Keratinocyte (primary cell): ENCODE results near the gene CACNG3. TPM values are rescaled to one million over a fixed set of nuclear protein-coding genes. Genes with fewer than 3 reads are reported as not detected.

Source experiments
- DNase-seq: peaks from one replicate; pipeline ENCODE4 v3.0.0-alpha.2; 2011; ENCODE audit warnings: low read depth, missing footprints, low spot score
- FAIRE-seq: peaks from 2 replicates; lab custom pipeline; 2011; peaks lifted over from hg19 to GRCh38; lab: Jason Lieb, UNC
- H2AFZ ChIP-seq: 2 replicates; pipeline ENCODE4 v1.6.0; 2012; ENCODE audit warnings: low read length, control low read depth, inconsistent platforms; ENCODE audit not compliant: control insufficient read depth
- H3K27ac ChIP-seq: 2 replicates; pipeline ENCODE4 v1.5.1; 2011; ENCODE audit warnings: low read length; ENCODE audit not compliant: control insufficient read depth, insufficient read depth
- H3K27me3 ChIP-seq: 3 replicates; pipeline ENCODE4 v1.6.0; 2011; ENCODE audit warnings: low read length; ENCODE audit not compliant: control insufficient read depth, insufficient read depth; ENCODE audit errors: extremely low read depth
- H3K36me3 ChIP-seq, 2 experiments: 2 replicates in 1 of 2; 3 replicates in 1 of 2; pipeline ENCODE4 v1.5.1; 2011; ENCODE audit warnings: low read length in 2 of 2, mild to moderate bottlenecking in 1 of 2; ENCODE audit not compliant: control insufficient read depth in 2 of 2, insufficient read depth in 2 of 2; ENCODE audit errors: extremely low read depth in 1 of 2
- H3K4me1 ChIP-seq: 3 replicates; pipeline ENCODE4 v1.5.1; 2011; ENCODE audit warnings: low read length; ENCODE audit not compliant: control insufficient read depth, insufficient read depth; ENCODE audit errors: extremely low read depth
- H3K4me2 ChIP-seq: 3 replicates; pipeline ENCODE4 v1.6.0; 2011; ENCODE audit warnings: low read depth, low read length; ENCODE audit not compliant: control insufficient read depth, insufficient read depth; ENCODE audit errors: extremely low read depth
- H3K4me3 ChIP-seq, 3 experiments: fragments of 200-600 bp in 1 of 3; sonication (generic) in 1 of 3; 2 replicates in 2 of 3; 3 replicates in 1 of 3; pipeline ENCODE4 v1.5.1; 2011 to 2016; ENCODE audit warnings: low read length in 3 of 3, mild to moderate bottlenecking in 3 of 3, control low read depth in 2 of 3, inconsistent platforms in 1 of 3, low read depth in 1 of 3, mixed read lengths in 1 of 3, mixed run types in 1 of 3, moderate library complexity in 1 of 3; ENCODE audit not compliant: control insufficient read depth in 2 of 3, insufficient read depth in 2 of 3; ENCODE audit errors: extremely low read depth in 1 of 3
- H3K79me2 ChIP-seq: 2 replicates; pipeline ENCODE4 v1.6.0; 2012; ENCODE audit warnings: low read length; ENCODE audit not compliant: control insufficient read depth, insufficient read depth
- H3K9ac ChIP-seq: 3 replicates; pipeline ENCODE4 v1.6.0; 2011; ENCODE audit warnings: low read length; ENCODE audit not compliant: control insufficient read depth, insufficient read depth; ENCODE audit errors: extremely low read depth
- H3K9me1 ChIP-seq: 3 replicates; pipeline ENCODE4 v1.6.0; 2011; ENCODE audit warnings: low read length; ENCODE audit not compliant: control insufficient read depth, insufficient read depth; ENCODE audit errors: extremely low read depth
- H3K9me3 ChIP-seq: 2 replicates; pipeline ENCODE4 v1.5.1; 2012; ENCODE audit warnings: low read depth, low read length; ENCODE audit not compliant: control insufficient read depth
- H4K20me1 ChIP-seq: 3 replicates; pipeline ENCODE4 v1.6.0; 2011; ENCODE audit warnings: low read length; ENCODE audit not compliant: control insufficient read depth, insufficient read depth; ENCODE audit errors: extremely low read depth
- EZH2 ChIP-seq: IDR thresholded peaks from one replicate; pipeline ENCODE4 v1.6.1; 2012; ENCODE audit warnings: inconsistent platforms, mild to moderate bottlenecking, low read length, moderate library complexity
- dilution Hi-C: fragments of 300-500 bp; cut with MboI; formaldehyde crosslinking; loops from one replicate; pipeline ENCODE4 v1.7.0; 2020; ENCODE audit warnings: low sequenced_read_pairs; ENCODE audit not compliant: extremely low pct_ligation_motif_present
- polyA plus RNA-seq, 5 experiments: library from polyadenylated mRNA; depleted of rRNA in 3 of 5; stranded (reverse) in 3 of 5; stranded (forward) in 1 of 5; unstranded in 1 of 5; fragments of >200 nt; gene quantifications; 1 replicate in 1 of 5; 2 replicates in 3 of 5; 3 replicates in 1 of 5; pipeline versions ENCODE4 v1.2.1 to v1.2.3, GENCODE V29; 2011 to 2012; ENCODE audit warnings: missing spikeins in 2 of 5, low read depth in 1 of 5, low replicate concordance in 1 of 5
- TF ChIP-seq, protein P1 (sequence below), 3 experiments: IDR thresholded peaks in 1 of 3; conservative IDR thresholded peaks in 1 of 3; optimal IDR thresholded peaks in 1 of 3; 2 replicates in 2 of 3; 3 replicates in 1 of 3; pipeline versions ENCODE3 to v1.5.1; 2011; ENCODE audit warnings: low read length in 3 of 3, mild to moderate bottlenecking in 3 of 3, moderate library complexity in 2 of 3, control low read depth in 1 of 3, inconsistent platforms in 1 of 3; ENCODE audit not compliant: insufficient read depth in 2 of 3; ENCODE audit errors: extremely low read depth in 1 of 3

CACNG3 gene
- polyA plus RNA-seq, 1 donor (not counting 4 experiments of a cell fraction or from before 2014, with no cell fraction given) = not detected

GRCh38 chr16:24394341-24394740 lies 138.2 kb downstream of the CACNG3 start:
- no peaks in the 10 kb centered on the region for H3K9me1 ChIP-seq

GRCh38 chr16:24396350-24397271 lies 140.5 kb downstream of the CACNG3 start:
- H3K9me3 ChIP-seq = peaks cover 3% of the 10 kb centered on the region
- no peaks in the 10 kb centered on the region for H3K27me3 ChIP-seq
- dilution Hi-C loops = no loop called here
- TF ChIP-seq, protein P1, sequence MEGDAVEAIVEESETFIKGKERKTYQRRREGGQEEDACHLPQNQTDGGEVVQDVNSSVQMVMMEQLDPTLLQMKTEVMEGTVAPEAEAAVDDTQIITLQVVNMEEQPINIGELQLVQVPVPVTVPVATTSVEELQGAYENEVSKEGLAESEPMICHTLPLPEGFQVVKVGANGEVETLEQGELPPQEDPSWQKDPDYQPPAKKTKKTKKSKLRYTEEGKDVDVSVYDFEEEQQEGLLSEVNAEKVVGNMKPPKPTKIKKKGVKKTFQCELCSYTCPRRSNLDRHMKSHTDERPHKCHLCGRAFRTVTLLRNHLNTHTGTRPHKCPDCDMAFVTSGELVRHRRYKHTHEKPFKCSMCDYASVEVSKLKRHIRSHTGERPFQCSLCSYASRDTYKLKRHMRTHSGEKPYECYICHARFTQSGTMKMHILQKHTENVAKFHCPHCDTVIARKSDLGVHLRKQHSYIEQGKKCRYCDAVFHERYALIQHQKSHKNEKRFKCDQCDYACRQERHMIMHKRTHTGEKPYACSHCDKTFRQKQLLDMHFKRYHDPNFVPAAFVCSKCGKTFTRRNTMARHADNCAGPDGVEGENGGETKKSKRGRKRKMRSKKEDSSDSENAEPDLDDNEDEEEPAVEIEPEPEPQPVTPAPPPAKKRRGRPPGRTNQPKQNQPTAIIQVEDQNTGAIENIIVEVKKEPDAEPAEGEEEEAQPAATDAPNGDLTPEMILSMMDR (optimal IDR thresholded peaks at IDR 0.05 in 1 of 3, IDR thresholded peaks at IDR 0.05 in 1 of 3, conservative IDR thresholded peaks at IDR 0.05 in 1 of 3; ENCODE audit: extremely low read depth in 1 of 3, insufficient read depth in 2 of 3, low read length in 3 of 3) = no peak
- TF ChIP-seq EZH2 = no peak
- H3K9me1 ChIP-seq = no peaks in the 10 kb centered on the region
- H3K4me2 ChIP-seq = no peak overlapping the region
- no peak for DNase-seq
- H3K4me1 ChIP-seq = no peaks in the 10 kb centered on the region
- no peak overlapping the region for H3K4me3 ChIP-seq
- H3K27ac ChIP-seq = no peak overlapping the region
- H2AFZ ChIP-seq = no peak overlapping the region
- H3K9ac ChIP-seq = no peak overlapping the region
- H3K36me3 ChIP-seq = no peaks in the 10 kb centered on the region
- no peaks in the 10 kb centered on the region for H4K20me1 ChIP-seq
- no peaks in the 10 kb centered on the region for H3K79me2 ChIP-seq
- FAIRE-seq = no peak

More at GRCh38 chr16:24394341-24394740, 138.2 kb downstream of the CACNG3 start:
- Histone ChIP-seq H3K79me2 (no peaks in the 10 kb centered on the region), H3K9ac (no peak overlapping the region), H3K27me3 (no peaks in the 10 kb centered on the region), H3K36me3 (no peaks in the 10 kb centered on the region), H2AFZ (no peak overlapping the region), H3K9me3 (peaks cover 3% of the 10 kb centered on the region), H4K20me1 (no peaks in the 10 kb centered on the region), H3K27ac (no peak overlapping the region), H3K4me2 (no peak overlapping the region), H3K4me3 (no peak overlapping the region), H3K4me1 (no peaks in the 10 kb centered on the region)
- dilution Hi-C loops = no loop called here
- DNase-seq (no peak), FAIRE-seq (no peak)
- TF ChIP-seq, protein P1 (optimal IDR thresholded peaks at IDR 0.05 in 1 of 3, IDR thresholded peaks at IDR 0.05 in 1 of 3, conservative IDR thresholded peaks at IDR 0.05 in 1 of 3; ENCODE audit: extremely low read depth in 1 of 3, insufficient read depth in 2 of 3, low read length in 3 of 3) = no peak
- no peak for TF ChIP-seq EZH2
